Right renal cortex interstitium (tissue), 3 donors: Measurements from ENCODE around the gene ZNF35. TPM values are rescaled to one million over a fixed set of nuclear protein-coding genes. Genes with fewer than 3 reads are reported as not detected.

ENCODE experiments used
- DNase-seq, 3 donors: peaks; one replicate each; pipeline ENCODE4 v3.0.0-alpha.2; 2013; ENCODE audit warnings: low read depth in 3 of 3, low spot score in 2 of 3
- polyA plus RNA-seq, 3 donors: library from polyadenylated mRNA; unstranded; fragments of 120-200 nt; gene quantifications; one replicate each; pipeline ENCODE4 v1.2.1, GENCODE V29; 2013; ENCODE audit not compliant: insufficient read length in 3 of 3

Gene ZNF35
- polyA plus RNA-seq, 3 donors = 10.4 to 11.5 (median 10.4) TPM

DNA sequence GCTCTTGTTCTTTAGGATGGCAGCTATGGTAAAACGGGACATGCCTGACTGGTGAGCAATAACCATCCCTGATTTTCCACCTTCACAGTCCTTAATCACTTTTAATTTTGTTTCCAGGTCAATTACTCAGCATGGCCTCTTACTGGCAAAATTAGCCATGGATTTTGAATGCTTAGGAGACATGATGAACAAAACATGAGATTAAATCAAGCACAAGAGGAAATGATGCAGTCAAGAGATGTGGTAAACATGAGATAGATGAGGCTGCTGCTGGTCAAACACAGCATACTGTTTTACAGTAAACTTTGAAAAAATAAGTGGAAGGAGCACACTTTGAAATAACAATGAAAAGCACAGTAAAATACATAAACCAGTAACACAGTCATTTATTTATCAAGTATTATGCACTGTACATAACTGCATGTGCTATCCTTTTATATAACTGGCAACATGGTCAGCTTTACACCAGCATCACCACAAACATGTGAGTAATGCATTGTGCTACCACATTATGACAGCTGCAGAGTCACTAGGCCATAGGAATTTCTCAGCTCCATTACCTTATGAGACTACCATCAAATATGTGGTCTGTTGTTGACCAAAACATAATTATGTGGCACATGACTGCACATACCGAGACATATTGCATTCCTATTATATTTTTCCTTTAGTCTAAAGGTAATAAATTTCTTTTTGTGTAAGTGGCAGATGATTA lies 33.8 kb downstream of the ZNF35 start:
- DNase-seq = no peak

DNA sequence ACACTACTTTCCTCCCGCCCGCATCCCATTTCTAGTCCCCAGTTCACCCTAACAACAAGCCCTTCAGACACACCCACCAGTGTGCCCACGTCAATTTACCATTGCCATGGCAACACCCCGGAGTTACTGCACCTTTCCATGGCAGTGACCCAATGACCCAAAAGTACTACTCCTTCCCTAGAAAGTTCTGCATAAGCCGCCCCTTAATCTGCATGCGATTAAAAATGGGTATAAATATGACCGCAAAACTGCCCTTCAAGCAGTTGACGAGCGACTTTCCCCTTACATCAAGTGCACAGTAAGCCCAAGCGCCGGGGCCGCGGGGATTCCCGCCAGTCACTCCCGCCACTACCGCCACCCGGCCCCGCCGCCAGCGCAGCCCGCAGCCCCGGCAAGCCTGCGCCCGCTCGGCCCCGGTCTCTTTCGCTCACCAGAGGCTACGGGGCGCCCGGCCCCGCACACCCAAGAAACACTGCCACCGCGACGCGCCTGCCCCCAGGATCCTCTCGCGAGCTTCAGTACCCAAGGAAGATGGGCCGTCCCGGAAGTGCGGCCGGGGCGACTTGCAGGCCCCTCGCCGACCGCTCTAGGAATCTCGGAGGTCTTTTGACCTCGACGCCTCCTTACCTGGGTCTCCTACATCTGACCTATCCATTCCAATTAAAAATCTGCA lies 36.7 kb downstream of the ZNF35 start:
- peak; percentile 18 to 51 (median 46) for DNase-seq

DNA sequence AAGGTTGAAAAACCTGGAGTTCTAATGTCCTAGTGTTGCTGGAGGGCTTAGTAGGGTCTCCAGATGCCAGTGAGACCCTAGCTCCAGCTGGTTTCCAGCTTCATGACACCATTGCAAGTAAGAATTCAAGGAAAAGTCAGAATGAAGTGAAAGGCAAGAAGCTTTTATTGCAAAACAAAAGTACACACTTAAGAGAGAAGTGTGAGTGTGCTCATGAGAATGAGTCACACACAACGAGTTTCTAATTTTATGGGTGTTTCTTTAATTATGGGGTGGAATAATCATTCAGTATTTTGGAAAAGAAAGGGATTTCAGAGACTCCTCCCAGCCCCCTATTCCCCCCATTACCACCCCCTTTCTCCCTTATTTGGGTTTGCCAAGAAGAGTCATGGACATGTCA lies 39.4 kb downstream of the ZNF35 start:
- DNase-seq = no peak

Other genes with a start within 250 kb of the ZNF35 start
- gene ZNF445, start 171.1 kb upstream of the ZNF35 start, polyA plus RNA-seq = 10 to 100 TPM; 19.1 to 20.4 (median 19.7) TPM
- gene ZKSCAN7, start 93.5 kb upstream of the ZNF35 start, polyA plus RNA-seq = 10 to 100 TPM; 15.3 to 19.0 (median 18.5) TPM
- 10 to 100 TPM in 2 of 3 donors, 1 to 10 TPM in 1; 9.7 to 11.4 (median 11.1) TPM for gene ZNF660, start 63.8 kb upstream of the ZNF35 start, polyA plus RNA-seq
- 10 to 100 TPM; 31.8 to 39.9 (median 34.3) TPM for gene ZNF197, start 23.7 kb upstream of the ZNF35 start, polyA plus RNA-seq
- gene ZNF502, start 63.9 kb downstream of the ZNF35 start, polyA plus RNA-seq = 10 to 100 TPM; 13.8 to 15.5 (median 14.0) TPM
- gene ZNF501, start 80.9 kb downstream of the ZNF35 start, polyA plus RNA-seq = 10 to 100 TPM; 12.2 to 13.5 (median 13.2) TPM
- 10 to 100 TPM; 54.7 to 71.4 (median 61.1) TPM for gene KIAA1143, start 112.9 kb downstream of the ZNF35 start, polyA plus RNA-seq
- 10 to 100 TPM; 25.8 to 30.2 (median 27.5) TPM for gene KIF15, start 113.1 kb downstream of the ZNF35 start, polyA plus RNA-seq
- gene TMEM42, start 213.2 kb downstream of the ZNF35 start, polyA plus RNA-seq = 10 to 100 TPM; 27.6 to 30.9 (median 30.1) TPM
- gene TGM4, start 225.9 kb downstream of the ZNF35 start, polyA plus RNA-seq = under 1 TPM; 0.06 to 0.11 (median 0.07) TPM